ENCODE data around the gene PLEKHG5.
"Not testable (repeated sequence)": the region's sequence is repeated elsewhere in the genome, so short reads cannot be mapped to it uniquely, and the experiment has no call there.

PLEKHG5 gene

DNA sequence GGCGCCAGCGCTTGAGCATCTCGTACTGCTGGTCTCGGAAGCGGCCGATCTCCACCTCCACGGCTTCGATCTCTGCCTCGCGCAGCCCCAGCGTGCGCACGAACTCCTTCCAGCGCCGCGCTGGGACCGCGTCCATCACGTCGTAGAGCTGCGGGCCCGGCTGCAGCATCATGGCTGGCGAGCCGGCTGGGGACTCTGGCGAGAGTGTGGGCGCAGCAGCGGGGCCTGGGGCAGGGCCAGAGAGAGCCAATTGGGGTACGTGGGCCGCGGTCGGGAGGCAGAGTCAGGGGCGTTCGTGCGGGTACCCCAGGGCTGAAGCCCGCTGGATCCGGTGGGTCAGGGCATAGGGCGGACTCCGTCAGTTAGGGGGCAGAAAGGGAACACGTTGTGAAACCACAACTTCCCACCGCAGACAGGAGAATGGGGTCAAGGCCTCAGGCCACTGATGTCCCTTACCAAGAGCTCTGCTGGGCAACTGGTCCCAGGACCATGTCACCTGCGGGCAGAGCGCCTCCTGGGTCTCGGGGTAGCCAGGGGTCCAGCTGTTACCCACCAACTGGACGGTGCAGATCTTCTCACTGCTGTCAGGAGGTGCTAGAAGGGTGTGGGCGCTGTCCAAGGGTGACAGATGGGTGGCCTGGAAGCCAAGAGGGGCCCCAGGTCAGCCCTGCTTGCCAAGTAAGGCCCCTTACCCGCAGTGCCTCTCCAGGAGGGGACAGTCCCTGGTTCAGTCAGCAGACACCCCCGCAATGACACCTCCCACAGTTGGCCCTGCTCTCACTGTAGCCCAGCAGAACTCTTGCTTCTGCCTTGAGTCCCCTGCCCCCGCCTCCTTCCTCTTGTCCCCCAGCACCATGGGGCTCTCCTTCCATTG lies 29.7 kb downstream of the PLEKHG5 start:
- DNase-seq (ENCODE audit: insufficient read length, low spot score) (no peak), FAIRE-seq (no peak)
- TF ChIP-seq, protein P1, sequence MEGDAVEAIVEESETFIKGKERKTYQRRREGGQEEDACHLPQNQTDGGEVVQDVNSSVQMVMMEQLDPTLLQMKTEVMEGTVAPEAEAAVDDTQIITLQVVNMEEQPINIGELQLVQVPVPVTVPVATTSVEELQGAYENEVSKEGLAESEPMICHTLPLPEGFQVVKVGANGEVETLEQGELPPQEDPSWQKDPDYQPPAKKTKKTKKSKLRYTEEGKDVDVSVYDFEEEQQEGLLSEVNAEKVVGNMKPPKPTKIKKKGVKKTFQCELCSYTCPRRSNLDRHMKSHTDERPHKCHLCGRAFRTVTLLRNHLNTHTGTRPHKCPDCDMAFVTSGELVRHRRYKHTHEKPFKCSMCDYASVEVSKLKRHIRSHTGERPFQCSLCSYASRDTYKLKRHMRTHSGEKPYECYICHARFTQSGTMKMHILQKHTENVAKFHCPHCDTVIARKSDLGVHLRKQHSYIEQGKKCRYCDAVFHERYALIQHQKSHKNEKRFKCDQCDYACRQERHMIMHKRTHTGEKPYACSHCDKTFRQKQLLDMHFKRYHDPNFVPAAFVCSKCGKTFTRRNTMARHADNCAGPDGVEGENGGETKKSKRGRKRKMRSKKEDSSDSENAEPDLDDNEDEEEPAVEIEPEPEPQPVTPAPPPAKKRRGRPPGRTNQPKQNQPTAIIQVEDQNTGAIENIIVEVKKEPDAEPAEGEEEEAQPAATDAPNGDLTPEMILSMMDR (IDR thresholded peaks at IDR 0.05; ENCODE audit: insufficient read depth, missing control alignments) = no peak

- no peak for FAIRE-seq
- TF ChIP-seq, protein P1 (IDR thresholded peaks at IDR 0.05; ENCODE audit: insufficient read depth, missing control alignments) = no peak
- DNase-seq (ENCODE audit: insufficient read length, low spot score) = no peak
These were observed 30.4 kb downstream of the PLEKHG5 start for GRCh38 chr1:6461051-6461530.

GRCh38 chr1:6460301-6461050 lies 31.0 kb downstream of the PLEKHG5 start:
- no peak for FAIRE-seq
- no peak for DNase-seq (ENCODE audit: insufficient read length, low spot score)
- TF ChIP-seq, protein P1 (IDR thresholded peaks at IDR 0.05; ENCODE audit: insufficient read depth, missing control alignments) = no peak

DNA sequence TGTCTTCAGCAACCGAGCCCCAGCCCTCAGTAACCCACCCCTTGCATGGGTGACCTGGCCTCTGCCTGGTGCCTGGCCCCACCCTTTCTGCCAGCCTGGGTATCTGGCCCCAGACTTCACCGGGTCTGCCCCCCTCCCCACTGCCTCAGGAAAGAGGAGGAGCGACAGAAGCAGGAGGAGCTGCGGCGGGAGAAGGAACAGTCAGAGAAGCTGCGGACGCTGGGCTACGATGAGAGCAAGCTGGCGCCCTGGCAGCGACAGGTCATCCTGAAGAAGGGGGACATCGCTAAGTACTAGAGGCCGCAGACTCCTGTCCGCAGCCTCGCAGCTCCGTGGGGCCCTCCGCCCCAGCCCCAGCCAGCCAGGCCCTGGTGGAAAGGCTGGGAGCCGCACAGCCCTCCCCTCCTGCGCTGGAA lies 31.6 kb downstream of the PLEKHG5 start:
- TF ChIP-seq, protein P1 (IDR thresholded peaks at IDR 0.05; ENCODE audit: insufficient read depth, missing control alignments) = no peak
- DNase-seq (ENCODE audit: insufficient read length, low spot score) = no peak
- no peak for FAIRE-seq

DNA sequence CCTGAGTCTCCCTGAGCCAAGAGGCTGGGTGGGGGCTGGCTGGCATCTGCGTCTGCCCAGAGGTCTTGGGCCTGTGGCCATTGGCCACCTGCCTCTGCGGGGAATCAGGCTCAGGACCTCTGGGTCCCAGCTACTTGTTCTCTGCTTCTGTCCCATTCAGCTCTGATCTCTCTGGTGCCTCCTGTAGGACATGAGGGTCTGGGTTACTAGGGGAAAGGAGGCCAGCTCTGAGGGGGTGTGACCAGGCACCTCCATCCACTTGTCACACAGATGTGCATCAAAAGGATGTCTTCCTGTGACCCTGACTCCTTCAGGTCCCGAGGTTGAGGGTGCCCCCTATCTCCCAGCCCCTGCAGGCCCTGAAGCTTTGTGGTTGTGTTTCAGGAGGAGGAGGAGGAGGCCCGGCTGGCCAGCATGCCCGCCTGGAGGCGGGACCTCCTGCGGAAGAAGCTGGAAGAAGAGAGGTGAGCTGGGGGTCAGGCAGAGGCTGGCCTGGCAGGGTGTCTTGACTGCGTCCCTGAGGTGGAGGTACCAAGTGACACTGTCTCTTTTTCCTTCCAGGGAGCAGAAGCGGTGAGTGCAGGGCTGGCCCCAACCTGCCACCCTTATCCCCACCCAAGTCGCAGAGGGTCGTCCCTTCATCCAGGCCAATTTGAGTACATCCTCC lies 34.5 kb downstream of the PLEKHG5 start:
- FAIRE-seq (no peak), DNase-seq (ENCODE audit: insufficient read length, low spot score) (no peak)
- TF ChIP-seq, protein P1 (IDR thresholded peaks at IDR 0.05; ENCODE audit: insufficient read depth, missing control alignments) = no peak

DNA sequence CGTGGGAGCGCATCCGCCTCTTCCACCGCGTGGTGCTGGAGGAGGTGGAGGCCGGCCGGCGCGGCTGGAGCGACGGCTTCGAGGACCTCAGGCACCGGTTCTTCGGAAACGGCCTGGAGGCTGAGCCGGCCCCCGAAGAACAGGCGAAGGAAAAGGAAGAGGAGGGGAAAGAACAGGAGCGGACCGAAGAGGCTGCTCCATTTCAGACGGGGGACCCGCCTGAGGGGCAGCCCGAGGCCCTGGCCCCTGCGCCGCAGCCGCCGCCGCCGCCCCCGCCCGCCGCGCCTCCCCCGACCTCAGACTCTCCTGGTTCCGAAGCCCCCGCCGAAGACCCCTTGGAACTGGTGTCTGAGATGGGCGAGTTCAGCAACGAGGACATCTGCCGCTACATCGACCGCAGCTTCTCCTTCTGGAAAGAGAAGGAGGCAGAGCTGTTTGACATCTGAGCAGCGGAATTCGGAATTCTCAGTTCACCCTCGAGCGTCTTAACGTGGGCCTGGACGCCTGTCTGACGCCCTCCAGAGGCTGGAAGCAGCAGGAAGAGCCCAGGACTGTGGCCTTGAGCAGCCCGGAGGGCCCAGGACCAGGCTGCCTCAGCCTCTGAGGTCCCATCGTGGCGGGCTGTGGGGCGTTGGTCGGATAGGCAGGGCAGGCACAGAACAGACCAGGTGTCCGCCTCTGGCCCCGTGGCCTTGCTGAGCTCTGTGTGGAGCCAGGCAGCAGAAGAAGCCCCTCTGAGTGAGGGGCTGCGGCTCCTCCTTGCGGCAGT lies 35.5 kb downstream of the PLEKHG5 start:
- not testable (repeated sequence) for DNase-seq (ENCODE audit: insufficient read length, low spot score); FAIRE-seq
